Measurements from ENCODE around the gene LRRC40.

The LRRC40 gene

GRCh38 chr1:70143048-70143659 is 62.2 kb downstream of the LRRC40 start:
- Histone ChIP-seq H3K4me3 (no peak overlapping the region), H3K27ac (no peak overlapping the region), H4K20me1 (no peaks in the 10 kb centered on the region), H3K4me1 (no peaks in the 10 kb centered on the region), H3K27me3 (no peaks in the 10 kb centered on the region), H3K36me3 (peaks cover 22% of the 10 kb centered on the region), H3K4me2 (no peak overlapping the region), H3K9me3 (no peaks in the 10 kb centered on the region), H3K9ac (no peak overlapping the region)
- no peak for TF ChIP-seq Cebpa-rat (IDR thresholded peaks at IDR 0.05)

- Histone ChIP-seq H3K36me3 (peaks cover 14% of the 10 kb centered on the region), H3K4me2 (no peak overlapping the region), H3K4me1 (no peaks in the 10 kb centered on the region), H4K20me1 (no peaks in the 10 kb centered on the region), H3K4me3 (no peak overlapping the region), H3K9ac (no peak overlapping the region), H3K27ac (no peak overlapping the region), H3K27me3 (no peaks in the 10 kb centered on the region), H3K9me3 (no peaks in the 10 kb centered on the region)
- no peak for TF ChIP-seq Cebpa-rat (IDR thresholded peaks at IDR 0.05)
Measured at GRCh38 chr1:70142075-70142474, 63.3 kb downstream of the LRRC40 start.

- no peak overlapping the region for H3K27ac ChIP-seq
Measured at GRCh38 chr1:70140894-70141293, 64.5 kb downstream of the LRRC40 start.

GRCh38 chr1:70140343-70140742 is 65.0 kb downstream of the LRRC40 start:
- H3K9me3 ChIP-seq = no peaks in the 10 kb centered on the region
- H3K36me3 ChIP-seq = 0 out of 2 replicates have a peak, but pooled peaks cover 7% of the 10 kb centered on the region
- H4K20me1 ChIP-seq = no peaks in the 10 kb centered on the region
- no peak overlapping the region for H3K9ac ChIP-seq
- no peak overlapping the region for H3K4me3 ChIP-seq
- H3K27ac ChIP-seq = no peak overlapping the region
- no peaks in the 10 kb centered on the region for H3K4me1 ChIP-seq
- H3K4me2 ChIP-seq = no peak overlapping the region
- no peaks in the 10 kb centered on the region for H3K27me3 ChIP-seq
- no peak for TF ChIP-seq Cebpa-rat (IDR thresholded peaks at IDR 0.05)

More at GRCh38 chr1:70140894-70141293, 64.5 kb downstream of the LRRC40 start:
- no peak overlapping the region for H3K4me2 ChIP-seq
- peaks cover 8% of the 10 kb centered on the region for H3K36me3 ChIP-seq
- no peak overlapping the region for H3K9ac ChIP-seq
- no peaks in the 10 kb centered on the region for H4K20me1 ChIP-seq
- H3K9me3 ChIP-seq = no peaks in the 10 kb centered on the region
- no peaks in the 10 kb centered on the region for H3K4me1 ChIP-seq
- TF ChIP-seq Cebpa-rat (IDR thresholded peaks at IDR 0.05) = no peak
- H3K4me3 ChIP-seq = no peak overlapping the region
- no peaks in the 10 kb centered on the region for H3K27me3 ChIP-seq

- no peaks in the 10 kb centered on the region for H3K27me3 ChIP-seq
- no peak for TF ChIP-seq Cebpa-rat (IDR thresholded peaks at IDR 0.05)
- no peak overlapping the region for H3K4me3 ChIP-seq
- H3K9me3 ChIP-seq = no peaks in the 10 kb centered on the region
- no peaks in the 10 kb centered on the region for H4K20me1 ChIP-seq
- no peak overlapping the region for H3K4me2 ChIP-seq
- no peaks in the 10 kb centered on the region for H3K36me3 ChIP-seq
- no peak overlapping the region for H3K9ac ChIP-seq
- H3K27ac ChIP-seq = no peak overlapping the region
- H3K4me1 ChIP-seq = 0 out of 2 replicates have a peak, but pooled peaks cover 5% of the 10 kb centered on the region
Measured at GRCh38 chr1:70134148-70134547, 71.2 kb downstream of the LRRC40 start.

- Histone ChIP-seq H3K36me3 (no peaks in the 10 kb centered on the region), H3K4me1 (no peaks in the 10 kb centered on the region), H3K27me3 (no peaks in the 10 kb centered on the region), H3K4me2 (no peak overlapping the region), H4K20me1 (no peaks in the 10 kb centered on the region), H3K27ac (no peak overlapping the region), H3K9me3 (no peaks in the 10 kb centered on the region), H3K4me3 (no peak overlapping the region), H3K9ac (no peak overlapping the region)
- TF ChIP-seq Cebpa-rat (IDR thresholded peaks at IDR 0.05) = no peak
Measured at GRCh38 chr1:70117046-70117445, 88.3 kb downstream of the LRRC40 start.

GRCh38 chr1:70115315-70115714 is 90.1 kb downstream of the LRRC40 start:
- no peaks in the 10 kb centered on the region for H4K20me1 ChIP-seq
- H3K27ac ChIP-seq = no peak overlapping the region
- no peaks in the 10 kb centered on the region for H3K4me1 ChIP-seq
- no peaks in the 10 kb centered on the region for H3K36me3 ChIP-seq
- H3K9me3 ChIP-seq = no peaks in the 10 kb centered on the region
- TF ChIP-seq Cebpa-rat (IDR thresholded peaks at IDR 0.05) = peak; percentile 74; the same call in 1 of the 2 replicates
- no peak overlapping the region for H3K4me2 ChIP-seq
- H3K9ac ChIP-seq = no peak overlapping the region
- H3K27me3 ChIP-seq = no peaks in the 10 kb centered on the region
- H3K4me3 ChIP-seq = no peak overlapping the region

- no peaks in the 10 kb centered on the region for H3K27me3 ChIP-seq
- no peak overlapping the region for H3K27ac ChIP-seq
- no peak overlapping the region for H3K4me2 ChIP-seq
- no peak for TF ChIP-seq Cebpa-rat (IDR thresholded peaks at IDR 0.05)
- H3K4me1 ChIP-seq = no peaks in the 10 kb centered on the region
- no peaks in the 10 kb centered on the region for H4K20me1 ChIP-seq
- no peak overlapping the region for H3K9ac ChIP-seq
- H3K4me3 ChIP-seq = no peak overlapping the region
- H3K9me3 ChIP-seq = no peaks in the 10 kb centered on the region
- no peaks in the 10 kb centered on the region for H3K36me3 ChIP-seq
Measured at GRCh38 chr1:70112838-70113237, 92.5 kb downstream of the LRRC40 start.

- no peaks in the 10 kb centered on the region for H3K36me3 ChIP-seq
- no peak overlapping the region for H3K9ac ChIP-seq
- H3K4me3 ChIP-seq = no peak overlapping the region
- no peaks in the 10 kb centered on the region for H3K9me3 ChIP-seq
- no peaks in the 10 kb centered on the region for H4K20me1 ChIP-seq
- no peaks in the 10 kb centered on the region for H3K4me1 ChIP-seq
- H3K27me3 ChIP-seq = no peaks in the 10 kb centered on the region
- H3K4me2 ChIP-seq = no peak overlapping the region
- TF ChIP-seq Cebpa-rat (IDR thresholded peaks at IDR 0.05) = no peak
- no peak overlapping the region for H3K27ac ChIP-seq
Measured at GRCh38 chr1:70109241-70109640, 96.1 kb downstream of the LRRC40 start.

GRCh38 chr1:70103770-70104169 is 101.6 kb downstream of the LRRC40 start:
- no peaks in the 10 kb centered on the region for H3K27me3 ChIP-seq
- H3K9ac ChIP-seq = no peak overlapping the region
- no peak overlapping the region for H3K4me2 ChIP-seq
- no peak overlapping the region for H3K27ac ChIP-seq
- H3K36me3 ChIP-seq = no peaks in the 10 kb centered on the region
- no peak for TF ChIP-seq Cebpa-rat (IDR thresholded peaks at IDR 0.05)
- H4K20me1 ChIP-seq = no peaks in the 10 kb centered on the region
- no peak overlapping the region for H3K4me3 ChIP-seq
- H3K9me3 ChIP-seq = no peaks in the 10 kb centered on the region
- H3K4me1 ChIP-seq = no peaks in the 10 kb centered on the region

- TF ChIP-seq Cebpa-rat (IDR thresholded peaks at IDR 0.05) = no peak
- no peak overlapping the region for H3K4me3 ChIP-seq
- no peaks in the 10 kb centered on the region for H3K36me3 ChIP-seq
- H3K27ac ChIP-seq = no peak overlapping the region
- H3K27me3 ChIP-seq = no peaks in the 10 kb centered on the region
- no peak overlapping the region for H3K9ac ChIP-seq
- H3K4me2 ChIP-seq = no peak overlapping the region
- no peaks in the 10 kb centered on the region for H3K4me1 ChIP-seq
- H3K9me3 ChIP-seq = no peaks in the 10 kb centered on the region
- no peaks in the 10 kb centered on the region for H4K20me1 ChIP-seq
Measured at GRCh38 chr1:70101774-70102173, 103.6 kb downstream of the LRRC40 start.

All from BLaER1 (cell line).